ENCODE results near the gene CEP78. TPM values are rescaled to one million over a fixed set of nuclear protein-coding genes. Genes with fewer than 3 reads are reported as not detected.

CEP78 gene
- total and polyA plus RNA-seq, 10 donors, result 7.1 to 20.1 (median 16.2) TPM

DNA sequence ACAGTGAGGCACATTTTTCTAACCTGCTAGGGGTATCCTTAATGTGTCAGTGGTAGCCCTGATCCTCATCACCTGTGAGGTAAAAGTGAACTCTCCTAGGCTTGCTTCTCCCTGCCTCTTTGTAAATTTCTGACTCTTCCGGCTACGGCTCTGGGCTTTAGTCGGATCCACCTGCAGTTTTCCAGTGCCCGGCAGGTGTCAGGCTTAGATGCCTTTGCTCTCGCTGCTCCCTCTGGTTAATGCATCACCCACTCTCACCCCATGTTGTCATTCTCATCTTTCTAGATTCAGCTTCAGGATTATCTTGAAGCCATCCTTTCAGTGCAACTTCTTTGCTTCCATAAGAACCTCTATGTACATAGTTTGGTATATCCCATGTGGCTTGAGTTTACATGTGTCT lies 3.6 kb downstream of the CEP78 start:
- Histone ChIP-seq H3K4me3 (no peak overlapping the region), H3K27ac (no peak overlapping the region), H3K27me3 (replicated peaks in 1 of 7) (no peaks in the 10 kb centered on the region), H3K36me3 (peaks cover 0 to 43% (median 14%) of the 10 kb centered on the region in 6 donors), H3K9me3 (no peaks in the 10 kb centered on the region), H3K4me1 (peaks cover 5 to 36% (median 21%) of the 10 kb centered on the region in 6 donors)
- 87 to 98% (median 92%) methylated on average over 5 of the region's 5 CpGs for WGBS, 5 donors
- no peak for DNase-seq
- TF ChIP-seq POLR2AphosphoS5 (IDR thresholded peaks at IDR 0.05) (no peak), POLR2A (IDR thresholded peaks at IDR 0.05) (no peak)
- TF ChIP-seq, protein P1, sequence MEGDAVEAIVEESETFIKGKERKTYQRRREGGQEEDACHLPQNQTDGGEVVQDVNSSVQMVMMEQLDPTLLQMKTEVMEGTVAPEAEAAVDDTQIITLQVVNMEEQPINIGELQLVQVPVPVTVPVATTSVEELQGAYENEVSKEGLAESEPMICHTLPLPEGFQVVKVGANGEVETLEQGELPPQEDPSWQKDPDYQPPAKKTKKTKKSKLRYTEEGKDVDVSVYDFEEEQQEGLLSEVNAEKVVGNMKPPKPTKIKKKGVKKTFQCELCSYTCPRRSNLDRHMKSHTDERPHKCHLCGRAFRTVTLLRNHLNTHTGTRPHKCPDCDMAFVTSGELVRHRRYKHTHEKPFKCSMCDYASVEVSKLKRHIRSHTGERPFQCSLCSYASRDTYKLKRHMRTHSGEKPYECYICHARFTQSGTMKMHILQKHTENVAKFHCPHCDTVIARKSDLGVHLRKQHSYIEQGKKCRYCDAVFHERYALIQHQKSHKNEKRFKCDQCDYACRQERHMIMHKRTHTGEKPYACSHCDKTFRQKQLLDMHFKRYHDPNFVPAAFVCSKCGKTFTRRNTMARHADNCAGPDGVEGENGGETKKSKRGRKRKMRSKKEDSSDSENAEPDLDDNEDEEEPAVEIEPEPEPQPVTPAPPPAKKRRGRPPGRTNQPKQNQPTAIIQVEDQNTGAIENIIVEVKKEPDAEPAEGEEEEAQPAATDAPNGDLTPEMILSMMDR (IDR thresholded peaks at IDR 0.05 in 8 of 11, conservative IDR thresholded peaks at IDR 0.05 in 3 of 11), result no peak
- intact Hi-C loops (cut with DNase I; ENCODE audit: low total_unique reads), result no loop called here

DNA sequence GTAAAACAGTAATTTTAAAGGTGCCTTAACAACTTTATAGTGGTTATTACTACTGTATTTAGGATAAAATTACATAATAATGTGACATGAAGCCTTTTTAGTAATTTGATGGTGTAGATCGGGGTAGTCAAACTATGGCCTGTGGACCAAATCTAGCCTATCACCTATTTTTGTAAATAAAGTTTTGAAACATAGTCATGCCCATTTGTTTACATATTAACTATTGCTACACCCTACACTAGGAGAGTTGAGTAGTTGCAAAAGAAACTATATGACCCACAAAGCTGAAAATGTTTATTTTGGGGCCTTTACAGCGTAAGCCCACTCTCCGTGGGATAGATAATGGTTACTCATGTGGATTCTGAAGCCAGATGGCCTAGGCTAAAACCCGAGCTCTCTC lies 6.2 kb downstream of the CEP78 start:
- TF ChIP-seq POLR2A (IDR thresholded peaks at IDR 0.05), result no peak
- TF ChIP-seq, protein P1 (IDR thresholded peaks at IDR 0.05 in 8 of 11, conservative IDR thresholded peaks at IDR 0.05 in 3 of 11), result no peak
- no peak for TF ChIP-seq POLR2AphosphoS5 (IDR thresholded peaks at IDR 0.05)
- H3K27ac ChIP-seq, result no peak overlapping the region
- WGBS, 5 donors, result 82 to 96% (median 83%) methylated on average over 4 of the region's 4 CpGs

DNA sequence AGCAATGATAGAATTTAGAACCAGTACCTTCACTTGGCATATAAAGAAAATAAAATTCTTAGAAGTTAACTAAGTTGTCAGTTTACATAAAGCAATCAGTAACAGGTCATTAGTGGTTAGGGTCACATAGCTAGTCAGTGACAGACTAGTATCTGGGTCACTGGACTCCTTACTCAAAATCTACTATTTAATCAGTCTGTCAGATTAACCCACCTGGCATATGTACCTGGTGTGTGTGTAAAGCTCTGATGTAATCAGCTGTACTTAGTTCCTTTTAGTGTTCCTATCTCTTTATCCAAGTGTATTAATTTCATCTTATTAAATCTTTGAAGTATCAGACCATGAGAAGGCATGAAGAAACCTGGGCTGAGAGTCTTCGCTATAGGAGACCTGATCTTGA lies 7.3 kb downstream of the CEP78 start:
- H3K4me3 ChIP-seq, result no peak overlapping the region
- TF ChIP-seq POLR2AphosphoS5 (IDR thresholded peaks at IDR 0.05) (no peak), POLR2A (IDR thresholded peaks at IDR 0.05) (no peak)
- TF ChIP-seq, protein P1 (IDR thresholded peaks at IDR 0.05 in 8 of 11, conservative IDR thresholded peaks at IDR 0.05 in 3 of 11), result no peak
- H3K9me3 ChIP-seq, result no peaks in the 10 kb centered on the region
- H3K27ac ChIP-seq, result no peak overlapping the region
- intact Hi-C loops (cut with DNase I; ENCODE audit: low total_unique reads), result no loop called here
- 91 to 99% (median 98%) methylated on average over 1 of the region's 1 CpG for WGBS, 5 donors
- DNase-seq, result no peak
- peaks cover 0 to 79% (median 21%) of the 10 kb centered on the region in 6 donors for H3K36me3 ChIP-seq
- H3K4me1 ChIP-seq, result peaks cover 0 to 9% (median 0%) of the 10 kb centered on the region in 6 donors
- no peaks in the 10 kb centered on the region for H3K27me3 ChIP-seq (replicated peaks in 1 of 7)

More for the DNA sequence above, 6.2 kb downstream of the CEP78 start:
- H3K36me3 ChIP-seq, result peaks cover 0 to 68% (median 21%) of the 10 kb centered on the region in 6 donors
- DNase-seq, result no peak
- no peaks in the 10 kb centered on the region for H3K27me3 ChIP-seq (replicated peaks in 1 of 7)
- intact Hi-C loops (cut with DNase I; ENCODE audit: low total_unique reads), result no loop called here
- H3K4me3 ChIP-seq, result no peak overlapping the region
- H3K9me3 ChIP-seq, result no peaks in the 10 kb centered on the region
- H3K4me1 ChIP-seq, result peaks cover 4 to 18% (median 5%) of the 10 kb centered on the region in 6 donors

DNA sequence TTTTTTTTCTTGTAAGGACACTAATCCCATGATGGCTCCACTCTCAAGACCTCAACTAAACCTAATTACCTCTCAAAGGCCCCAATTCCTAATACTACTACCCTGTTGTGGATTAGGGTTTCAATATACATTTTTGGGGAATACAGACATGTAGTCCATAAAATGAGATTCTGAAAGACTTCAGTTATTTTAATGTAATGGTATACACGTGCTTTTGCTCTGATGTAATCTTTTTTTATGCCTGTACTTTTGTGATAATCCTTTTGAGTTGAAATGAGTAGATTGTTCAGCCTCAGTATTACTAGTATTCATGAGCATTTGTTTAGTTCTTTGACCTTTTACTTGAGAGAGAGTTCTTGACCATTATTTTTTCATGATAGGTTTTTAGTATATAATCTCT lies 9.5 kb downstream of the CEP78 start:
- Histone ChIP-seq H3K27ac (no peak overlapping the region), H3K9me3 (no peaks in the 10 kb centered on the region), H3K27me3 (replicated peaks in 1 of 7) (no peaks in the 10 kb centered on the region), H3K4me3 (no peak overlapping the region), H3K36me3 (peaks cover 0 to 96% (median 24%) of the 10 kb centered on the region in 6 donors), H3K4me1 (no peaks in the 10 kb centered on the region)
- no peak for DNase-seq
- intact Hi-C loops (cut with DNase I; ENCODE audit: low total_unique reads), result no loop called here
- 89 to 98% (median 92%) methylated on average over 1 of the region's 1 CpG for WGBS, 5 donors
- TF ChIP-seq POLR2A (IDR thresholded peaks at IDR 0.05) (no peak), POLR2AphosphoS5 (IDR thresholded peaks at IDR 0.05) (no peak)
- TF ChIP-seq, protein P1 (IDR thresholded peaks at IDR 0.05 in 8 of 11, conservative IDR thresholded peaks at IDR 0.05 in 3 of 11), result no peak
